ENCODE results near the gene AUP1. TPM values are rescaled to one million over a fixed set of nuclear protein-coding genes. Genes with fewer than 3 reads are reported as not detected.

Gene AUP1
- total RNA-seq, 1 experiment from 2014 or later, result 151 TPM

GRCh38 chr2:74524955-74525716 is 4.4 kb downstream of the AUP1 start:
- H3K4me3 ChIP-seq, result no peak overlapping the region
- no peak overlapping the region for H3K27ac ChIP-seq
- H3K36me3 ChIP-seq, result peaks cover 37% of the 10 kb centered on the region
- H3K9me3 ChIP-seq (replicated peaks), result no peaks in the 10 kb centered on the region
- no peak for DNase-seq (ENCODE audit: low read depth in 1 of 2, low spot score in 2 of 2)
- H3K27me3 ChIP-seq (replicated peaks), result peaks cover 10% of the 10 kb centered on the region; the same call in 1 of the 2 replicates
- peaks cover 6% of the 10 kb centered on the region for H3K4me1 ChIP-seq (replicated peaks)

GRCh38 chr2:74524005-74524404 is 5.5 kb downstream of the AUP1 start:
- Histone ChIP-seq H3K27ac (no peak overlapping the region), H3K27me3 (replicated peaks) (peaks cover 21% of the 10 kb centered on the region), H3K4me1 (replicated peaks) (peaks cover 6% of the 10 kb centered on the region), H3K9me3 (replicated peaks) (no peaks in the 10 kb centered on the region), H3K36me3 (peaks cover 33% of the 10 kb centered on the region), H3K4me3 (no peak overlapping the region)
- no peak for DNase-seq (ENCODE audit: low read depth in 1 of 2, low spot score in 2 of 2)

DNA sequence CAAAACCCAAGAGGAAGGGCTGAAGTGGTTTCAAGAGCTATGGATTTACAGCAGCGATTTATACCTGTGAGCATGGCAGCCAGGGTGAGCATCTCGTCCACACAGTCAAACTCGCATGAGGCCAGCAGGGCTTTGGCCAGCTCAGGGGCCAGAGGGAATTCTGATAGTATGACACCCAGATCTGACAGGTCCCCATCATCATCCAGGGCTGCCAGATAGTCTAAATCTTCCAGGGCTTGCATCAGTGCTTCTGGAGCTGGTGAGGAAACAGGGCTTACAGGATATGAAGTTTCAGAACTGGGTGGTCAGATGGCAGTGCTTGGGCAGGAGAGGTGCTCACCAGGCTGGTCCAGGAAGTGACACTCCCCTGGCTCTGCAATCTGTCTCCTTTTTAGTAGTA is 7.0 kb downstream of the AUP1 start:
- no peaks in the 10 kb centered on the region for H3K9me3 ChIP-seq (replicated peaks)
- peaks cover 21% of the 10 kb centered on the region for H3K36me3 ChIP-seq
- peaks cover 34% of the 10 kb centered on the region for H3K27me3 ChIP-seq (replicated peaks)
- no peak overlapping the region for H3K27ac ChIP-seq
- peak in 1 of 2 experiments; percentile 37 for DNase-seq (ENCODE audit: low read depth in 1 of 2, low spot score in 2 of 2)
- no peak overlapping the region for H3K4me3 ChIP-seq
- no peaks in the 10 kb centered on the region for H3K4me1 ChIP-seq (replicated peaks)

DNA sequence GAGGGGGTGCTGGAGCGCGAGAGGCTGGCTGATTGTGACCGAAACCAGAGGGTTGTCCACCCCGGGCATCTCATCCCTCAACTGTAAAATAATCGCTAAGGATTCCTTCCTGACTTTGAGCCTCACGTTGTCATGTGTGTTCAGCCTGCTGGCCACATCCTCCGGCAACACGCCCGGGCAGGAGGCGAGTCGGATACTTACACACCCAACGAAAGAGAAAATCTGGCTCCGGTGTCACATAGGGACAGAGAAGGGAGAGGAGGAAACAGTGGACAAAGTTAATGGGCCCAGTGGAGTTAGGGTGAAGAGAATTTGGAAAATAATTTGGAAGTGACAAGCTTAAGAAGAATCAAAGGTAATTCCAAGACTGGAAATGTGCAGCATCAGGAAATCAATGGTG is 12.9 kb downstream of the AUP1 start:
- H3K4me1 ChIP-seq (replicated peaks), result peaks cover 12% of the 10 kb centered on the region

DNA sequence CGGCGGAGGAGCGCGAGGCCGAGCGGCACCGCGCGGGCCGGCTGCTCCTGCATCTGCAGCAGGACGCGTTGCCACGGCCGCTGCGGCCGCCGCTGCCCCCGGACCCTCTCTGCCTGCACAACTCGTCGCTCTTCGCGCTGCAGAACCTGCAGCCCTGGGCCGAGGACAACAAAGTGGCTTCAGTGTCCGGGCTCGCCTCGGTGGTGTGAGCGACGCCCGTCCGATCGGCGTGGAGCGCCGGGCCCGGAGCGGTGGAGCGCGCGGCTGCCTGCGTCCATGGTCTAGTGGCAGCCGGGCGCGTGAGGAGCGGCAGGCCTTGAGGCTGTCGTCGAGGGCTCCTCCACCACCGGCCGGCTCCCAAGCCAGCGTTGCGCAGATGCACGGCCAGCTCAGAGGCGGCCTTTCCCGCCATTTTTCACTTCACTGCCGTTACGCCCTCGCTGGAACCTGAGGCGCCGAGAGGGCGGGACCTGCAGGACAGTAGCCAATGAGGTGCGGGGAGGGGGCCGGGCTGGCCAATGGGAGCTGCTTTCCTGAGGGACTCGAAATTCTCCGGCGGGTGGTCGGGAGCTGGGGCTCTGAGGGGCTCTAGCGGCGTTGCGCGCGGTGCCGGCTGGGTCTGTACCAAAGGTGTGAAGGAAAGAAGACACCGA is 13.4 kb downstream of the AUP1 start:
- H3K36me3 ChIP-seq, result no peaks in the 10 kb centered on the region
- DNase-seq (ENCODE audit: low read depth in 1 of 2, low spot score in 2 of 2), result no peak

More for the DNA sequence above, 12.9 kb downstream of the AUP1 start:
- Histone ChIP-seq H3K4me3 (no peak overlapping the region), H3K36me3 (no peaks in the 10 kb centered on the region), H3K27me3 (replicated peaks) (peaks cover 85% of the 10 kb centered on the region), H3K27ac (no peak overlapping the region), H3K9me3 (replicated peaks) (peaks cover 20% of the 10 kb centered on the region)
- DNase-seq (ENCODE audit: low read depth in 1 of 2, low spot score in 2 of 2), result no peak

GRCh38 chr2:74515271-74515980 is 14.1 kb downstream of the AUP1 start:
- H3K27me3 ChIP-seq (replicated peaks), result peaks cover 83% of the 10 kb centered on the region
- DNase-seq (ENCODE audit: low read depth in 1 of 2, low spot score in 2 of 2), result no peak

More for the DNA sequence above, 13.4 kb downstream of the AUP1 start:
- no peak overlapping the region for H3K4me3 ChIP-seq
- peaks cover 20% of the 10 kb centered on the region for H3K9me3 ChIP-seq (replicated peaks)
- peaks cover 88% of the 10 kb centered on the region for H3K27me3 ChIP-seq (replicated peaks)
- H3K27ac ChIP-seq, result no peak overlapping the region
- H3K4me1 ChIP-seq (replicated peaks), result peaks cover 15% of the 10 kb centered on the region

GRCh38 chr2:74514368-74515270 is 14.9 kb downstream of the AUP1 start, which contains the start of gene TLX2:
Gene TLX2, plus strand, starts transcription at chr2:74514450. Its CDS starts 357 bp downstream, at chr2:74514807.
- H3K27ac ChIP-seq, result no peak within 1 kb of the TSS

More at GRCh38 chr2:74515271-74515980, 14.1 kb downstream of the AUP1 start:
- no peak overlapping the region for H3K27ac ChIP-seq
- H3K4me1 ChIP-seq (replicated peaks), result peaks cover 17% of the 10 kb centered on the region
- H3K9me3 ChIP-seq (replicated peaks), result peaks cover 20% of the 10 kb centered on the region
- H3K36me3 ChIP-seq, result no peaks in the 10 kb centered on the region
- H3K4me3 ChIP-seq, result no peak overlapping the region

GRCh38 chr2:74513605-74514367 is 15.7 kb downstream of the AUP1 start:
- no peak overlapping the region for H3K4me3 ChIP-seq
- peaks cover 68% of the 10 kb centered on the region for H3K27me3 ChIP-seq (replicated peaks)
- peaks cover 20% of the 10 kb centered on the region for H3K9me3 ChIP-seq (replicated peaks)
- H3K27ac ChIP-seq, result no peak overlapping the region
- H3K4me1 ChIP-seq (replicated peaks), result peaks cover 17% of the 10 kb centered on the region
- peak in 1 of 2 experiments; percentile 44 for DNase-seq (ENCODE audit: low read depth in 1 of 2, low spot score in 2 of 2)
- H3K36me3 ChIP-seq, result no peaks in the 10 kb centered on the region

More at GRCh38 chr2:74514368-74515270, 14.9 kb downstream of the AUP1 start, which contains the start of gene TLX2:
- DNase-seq (ENCODE audit: low read depth in 1 of 2, low spot score in 2 of 2), result no peak
- Histone ChIP-seq H3K36me3 (no peaks in the 10 kb centered on the region), H3K27me3 (replicated peaks) (peaks cover 77% of the 10 kb centered on the region), H3K4me1 (replicated peaks) (peaks cover 17% of the 10 kb centered on the region), H3K9me3 (replicated peaks) (peaks cover 20% of the 10 kb centered on the region), H3K4me3 (no peak within 1 kb of the TSS)

DNA sequence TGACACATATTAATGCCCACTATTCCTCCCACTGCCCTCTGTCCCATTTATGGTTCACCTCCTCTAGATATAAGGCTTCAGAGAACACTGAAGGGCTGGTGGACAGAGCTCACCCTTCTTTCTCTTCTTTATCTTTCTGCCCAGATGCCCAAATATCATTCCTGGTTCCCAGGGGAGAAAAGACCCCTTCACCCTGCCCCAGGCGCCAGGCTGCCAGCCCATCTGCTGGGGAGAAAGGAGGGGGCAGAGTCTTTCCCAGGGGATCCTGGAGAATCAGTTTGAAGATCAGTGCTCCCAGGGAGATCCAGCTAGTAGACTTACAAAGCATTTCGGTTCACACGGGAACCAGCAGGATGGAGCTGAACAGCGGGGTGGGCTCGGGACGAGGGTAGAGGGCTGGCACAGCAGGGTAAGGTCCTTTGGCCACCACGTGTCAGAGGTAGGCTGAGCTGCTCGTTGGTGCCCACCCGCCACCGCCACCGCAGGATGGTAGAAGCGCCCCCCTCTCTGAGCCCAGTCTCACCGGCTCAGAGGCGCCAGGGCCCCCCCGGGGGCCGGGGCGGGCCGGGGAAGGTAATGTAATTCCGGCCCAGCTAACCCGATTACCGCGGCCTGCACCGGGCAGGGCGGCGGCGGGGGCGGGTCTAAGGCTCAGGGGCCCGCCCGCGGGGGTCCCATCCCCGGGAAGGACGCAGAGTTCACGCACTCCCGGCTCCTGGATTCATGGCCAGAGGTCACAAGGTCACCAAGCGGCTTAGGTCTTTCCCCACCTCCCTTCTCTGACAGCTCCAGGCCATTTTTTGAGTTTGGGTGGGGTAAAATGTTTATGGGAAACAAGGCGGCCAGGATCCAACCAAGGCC is 16.5 kb downstream of the AUP1 start:
- Histone ChIP-seq H3K27ac (no peak overlapping the region), H3K36me3 (no peaks in the 10 kb centered on the region), H3K4me1 (replicated peaks) (peaks cover 23% of the 10 kb centered on the region), H3K4me3 (no peak overlapping the region), H3K9me3 (replicated peaks) (peaks cover 20% of the 10 kb centered on the region), H3K27me3 (replicated peaks) (peaks cover 60% of the 10 kb centered on the region)
- DNase-seq (ENCODE audit: low read depth in 1 of 2, low spot score in 2 of 2), result no peak

GRCh38 chr2:74511104-74511989 is 18.2 kb downstream of the AUP1 start:
- Histone ChIP-seq H3K9me3 (replicated peaks) (peaks cover 15% of the 10 kb centered on the region), H3K4me3 (no peak overlapping the region), H3K27ac (no peak overlapping the region), H3K27me3 (replicated peaks) (peaks cover 49% of the 10 kb centered on the region), H3K4me1 (replicated peaks) (peaks cover 33% of the 10 kb centered on the region), H3K36me3 (peaks cover 12% of the 10 kb centered on the region)
- DNase-seq (ENCODE audit: low read depth in 1 of 2, low spot score in 2 of 2), result peak in 1 of 2 experiments; percentile 45

GRCh38 chr2:74510272-74510671 is 19.2 kb downstream of the AUP1 start:
- Histone ChIP-seq H3K27ac (no peak overlapping the region), H3K9me3 (replicated peaks) (peaks cover 5% of the 10 kb centered on the region; the same call in 1 of the 2 replicates), H3K4me3 (no peak overlapping the region), H3K27me3 (replicated peaks) (peaks cover 38% of the 10 kb centered on the region), H3K4me1 (replicated peaks) (peaks cover 39% of the 10 kb centered on the region), H3K36me3 (peaks cover 22% of the 10 kb centered on the region)
- no peak for DNase-seq (ENCODE audit: low read depth in 1 of 2, low spot score in 2 of 2)

Data from SJSA1 (cell line).